GM18858 (cell line): ENCODE measurements around the gene ANKS3.
A peak's percentile ranks its signal among the peaks of the same experiment; 100 is the strongest.

Experiments used
- ATAC-seq: cut with Tn5 transposase; IDR thresholded peaks from one replicate; pipeline ENCODE4 v1.9.1; 2021; ENCODE audit not compliant: unreplicated experiment

The ANKS3 gene

GRCh38 chr16:4674926-4675530 is 59.0 kb downstream of the ANKS3 start:
- no peak for ATAC-seq

GRCh38 chr16:4673387-4674046 is 60.6 kb downstream of the ANKS3 start:
- no peak for ATAC-seq

GRCh38 chr16:4668313-4668960 is 65.6 kb downstream of the ANKS3 start:
- ATAC-seq, result no peak

GRCh38 chr16:4667203-4667963 is 66.7 kb downstream of the ANKS3 start:
- no peak for ATAC-seq

- no peak for ATAC-seq
These were observed 67.4 kb downstream of the ANKS3 start for GRCh38 chr16:4666537-4667202.

GRCh38 chr16:4664538-4665418 is 69.3 kb downstream of the ANKS3 start:
- ATAC-seq, result no peak

GRCh38 chr16:4663777-4664465 is 70.2 kb downstream of the ANKS3 start:
- ATAC-seq, result no peak

- no peak for ATAC-seq
These were observed 70.7 kb downstream of the ANKS3 start for GRCh38 chr16:4663465-4663776.

GRCh38 chr16:4661661-4662060 is 72.4 kb downstream of the ANKS3 start:
- ATAC-seq, result no peak

GRCh38 chr16:4660454-4661007 is 73.5 kb downstream of the ANKS3 start:
- ATAC-seq, result peak; percentile 53

- no peak for ATAC-seq
These were observed 74.4 kb downstream of the ANKS3 start for GRCh38 chr16:4659363-4660353.

- ATAC-seq, result no peak
These were observed 77.1 kb downstream of the ANKS3 start for GRCh38 chr16:4656695-4657686.

GRCh38 chr16:4656221-4656620 is 77.8 kb downstream of the ANKS3 start:
- no peak for ATAC-seq

- no peak for ATAC-seq
These were observed 78.3 kb downstream of the ANKS3 start for GRCh38 chr16:4655801-4656200.

- ATAC-seq, result no peak
These were observed 79.0 kb downstream of the ANKS3 start for GRCh38 chr16:4654964-4655590.
